Colonic mucosa (tissue), 4 donors: Measurements from ENCODE around the gene SEC16A. TPM values are rescaled to one million over a fixed set of nuclear protein-coding genes. Genes with fewer than 3 reads are reported as not detected.
"Not testable (repeated sequence)": the region's sequence is repeated elsewhere in the genome, so short reads cannot be mapped to it uniquely, and the experiment has no call there.

Source experiments
- DNase-seq: peaks from one replicate; pipeline ENCODE4 v3.0.0-alpha.2; 2020
- H3K27ac ChIP-seq: fragments of 200-600 bp; one replicate; pipeline ENCODE4 v1.8.0; 2021
- H3K27me3 ChIP-seq: fragments of 200-600 bp; one replicate; pipeline ENCODE4 v1.8.0; 2021
- H3K36me3 ChIP-seq: fragments of 200-600 bp; one replicate; pipeline ENCODE4 v1.8.0; 2021
- H3K4me1 ChIP-seq: fragments of 200-600 bp; one replicate; pipeline ENCODE4 v1.8.0; 2021; ENCODE audit warnings: mild to moderate bottlenecking
- H3K4me3 ChIP-seq: fragments of 200-600 bp; one replicate; pipeline ENCODE4 v1.8.0; 2021
- H3K9ac ChIP-seq, 2 donors: one replicate each; pipeline ENCODE4 v1.7.0; 2013; ENCODE audit warnings: control low read depth in 2 of 2, low read depth in 2 of 2, low read length in 2 of 2
- H3K9me3 ChIP-seq: fragments of 200-600 bp; one replicate; pipeline ENCODE4 v1.8.0; 2021
- CTCF ChIP-seq: fragments of 200-600 bp; IDR thresholded peaks from one replicate; pipeline ENCODE4 v1.8.0; 2022; ENCODE audit warnings: antibody characterized with exemption, mild to moderate bottlenecking
- intact Hi-C: fragments of 100-400 bp; cut with DNase I; formaldehyde crosslinking; loops from one replicate; pipeline ENCODE4 v1.14.1; 2022
- total RNA-seq, 2 donors: library from RNA; stranded (reverse); fragmentation: NEBNext Ultra II Directional in 1 of 2; extraction: Animal tissue kit (Norgen Biotek cat#: 25700) in 1 of 2; gene quantifications; one replicate each; pipeline ENCODE4 v1.2.1, GENCODE V29; 2021
- donor health status: healthy.
- donor health status: DM: no; HTN: no; CAD: no.
- donor health status: DM: no; HTN: no; CAD: no.

The SEC16A gene
- total RNA-seq, 2 donors from 2014 or later: 66.2 to 104 TPM

GRCh38 chr9:136431782-136432350, 51.0 kb downstream of the SEC16A start:
- Histone ChIP-seq H3K4me1 (no peaks in the 10 kb centered on the region), H3K36me3 (no peaks in the 10 kb centered on the region), H3K9ac (no peak overlapping the region), H3K9me3 (no peaks in the 10 kb centered on the region), H3K27me3 (no peaks in the 10 kb centered on the region), H3K4me3 (no peak overlapping the region), H3K27ac (no peak overlapping the region)
- no peak for DNase-seq
- TF ChIP-seq CTCF: no peak
- intact Hi-C loops: no loop called here

GRCh38 chr9:136430588-136431234, 52.1 kb downstream of the SEC16A start:
- intact Hi-C loops: no loop called here
- Histone ChIP-seq H3K36me3 (no peaks in the 10 kb centered on the region), H3K27ac (no peak overlapping the region), H3K9ac (no peak overlapping the region), H3K9me3 (no peaks in the 10 kb centered on the region), H3K27me3 (no peaks in the 10 kb centered on the region), H3K4me3 (no peak overlapping the region), H3K4me1 (no peaks in the 10 kb centered on the region)
- no peak for DNase-seq
- no peak for TF ChIP-seq CTCF

- intact Hi-C loops: no loop called here
- Histone ChIP-seq H3K4me1 (no peaks in the 10 kb centered on the region), H3K9ac (no peak overlapping the region), H3K4me3 (no peak overlapping the region), H3K27me3 (no peaks in the 10 kb centered on the region), H3K36me3 (no peaks in the 10 kb centered on the region), H3K27ac (no peak overlapping the region), H3K9me3 (no peaks in the 10 kb centered on the region)
- DNase-seq: no peak
- TF ChIP-seq CTCF: no peak
These were observed 53.0 kb downstream of the SEC16A start for GRCh38 chr9:136429683-136430491.

- DNase-seq: no peak
- Histone ChIP-seq H3K36me3 (no peaks in the 10 kb centered on the region), H3K9me3 (no peaks in the 10 kb centered on the region), H3K27me3 (no peaks in the 10 kb centered on the region), H3K27ac (no peak overlapping the region), H3K4me3 (no peak overlapping the region), H3K4me1 (no peaks in the 10 kb centered on the region), H3K9ac (no peak overlapping the region)
- intact Hi-C loops: no loop called here
- TF ChIP-seq CTCF: no peak
These were observed 53.7 kb downstream of the SEC16A start for GRCh38 chr9:136429075-136429628.

GRCh38 chr9:136426787-136427186, 56.1 kb downstream of the SEC16A start:
- Histone ChIP-seq H3K27me3 (no peaks in the 10 kb centered on the region), H3K36me3 (no peaks in the 10 kb centered on the region), H3K4me1 (no peaks in the 10 kb centered on the region), H3K9me3 (no peaks in the 10 kb centered on the region), H3K9ac (no peak overlapping the region), H3K4me3 (no peak overlapping the region), H3K27ac (no peak overlapping the region)
- no peak for DNase-seq
- intact Hi-C loops: no loop called here
- TF ChIP-seq CTCF: no peak

- intact Hi-C loops, H3K9me3 ChIP-seq, H3K27me3 ChIP-seq, H3K27ac ChIP-seq, DNase-seq, H3K9ac ChIP-seq, H3K4me1 ChIP-seq, H3K36me3 ChIP-seq, H3K4me3 ChIP-seq: not testable (repeated sequence)
These were observed 57.5 kb downstream of the SEC16A start for GRCh38 chr9:136425367-136425766.
